ENCODE data around the gene RRAD.

Gene RRAD

DNA sequence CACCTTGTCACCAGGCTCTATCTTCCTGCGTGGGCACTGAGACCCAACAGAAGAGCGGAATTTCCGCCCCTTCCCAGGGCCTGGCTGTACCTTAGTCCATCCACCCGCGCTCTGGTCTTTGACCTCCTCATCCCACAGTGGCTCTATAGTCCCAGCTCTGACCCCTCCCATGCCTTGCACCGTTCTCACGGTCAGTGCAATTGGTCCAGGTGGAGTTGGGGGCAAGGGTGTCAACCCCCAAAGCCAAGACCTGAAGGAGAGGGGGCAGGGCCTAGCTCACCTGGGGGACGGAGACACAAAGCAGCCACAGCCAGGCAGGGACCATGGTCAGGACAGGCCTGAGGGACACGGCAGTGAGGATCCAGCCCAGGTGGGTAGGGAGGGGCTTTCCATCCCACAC is 7.6 kb downstream of the RRAD start:
- ATAC-seq (no peak), DNase-seq (no peak)
- Mint-ChIP-seq H3K9me3 (no peaks in the 10 kb centered on the region), H3K4me1 (no peaks in the 10 kb centered on the region), H3K4me3 (no peak overlapping the region), H3K27ac (no peak overlapping the region), H3K27me3 (peaks cover 36% of the 10 kb centered on the region)

DNA sequence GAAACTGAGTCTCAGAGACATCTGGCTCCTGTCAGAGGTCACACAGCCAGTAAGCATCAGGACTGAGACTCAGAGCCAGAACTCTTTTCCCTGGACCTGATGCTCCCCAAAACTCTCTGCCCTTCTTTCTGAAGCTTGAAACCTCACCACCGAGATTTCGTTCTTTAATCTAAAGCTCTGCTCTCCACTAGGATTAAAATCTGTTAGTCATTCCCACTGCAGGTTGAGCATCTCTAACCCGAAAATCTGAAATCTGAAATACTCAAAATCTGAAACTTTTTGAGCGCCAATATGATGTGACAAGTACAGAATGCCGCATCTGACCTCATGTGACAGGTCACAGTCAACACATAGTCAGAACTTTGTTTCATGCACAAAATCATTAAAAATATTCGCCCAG is 8.8 kb downstream of the RRAD start:
- H3K4me1 Mint-ChIP-seq = no peaks in the 10 kb centered on the region
- peaks cover 32% of the 10 kb centered on the region for H3K27me3 Mint-ChIP-seq
- no peak for ATAC-seq
- no peak overlapping the region for H3K4me3 Mint-ChIP-seq
- no peaks in the 10 kb centered on the region for H3K9me3 Mint-ChIP-seq
- DNase-seq = no peak
- H3K27ac Mint-ChIP-seq = no peak overlapping the region

- no peaks in the 10 kb centered on the region for H3K4me1 Mint-ChIP-seq
Measured at GRCh38 chr16:66915041-66915440, 10.3 kb downstream of the RRAD start.

DNA sequence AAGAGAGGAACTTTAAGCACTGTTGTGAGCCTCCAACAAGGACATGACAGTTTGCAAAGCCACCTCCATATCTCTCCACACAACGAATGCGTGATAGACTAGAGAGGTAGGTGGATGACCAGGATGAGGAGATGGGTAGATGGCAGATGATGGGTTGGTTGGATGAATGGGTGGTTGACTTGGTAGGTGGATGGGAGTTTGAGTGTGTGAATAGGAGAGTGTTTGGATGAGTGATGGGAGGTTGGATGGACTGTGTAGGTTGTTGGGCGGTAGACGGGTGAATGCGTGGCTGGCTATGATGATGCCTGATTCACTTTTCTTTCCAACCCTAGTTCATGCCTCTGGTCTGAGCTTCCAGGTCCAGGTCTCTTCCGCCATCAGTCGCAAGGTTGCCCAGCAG is 10.8 kb downstream of the RRAD start:
- ATAC-seq (no peak), DNase-seq (no peak)
- Mint-ChIP-seq H3K4me1 (no peaks in the 10 kb centered on the region), H3K27ac (no peak overlapping the region), H3K4me3 (no peak overlapping the region), H3K9me3 (no peaks in the 10 kb centered on the region), H3K27me3 (peaks cover 13% of the 10 kb centered on the region)

More at GRCh38 chr16:66915041-66915440, 10.3 kb downstream of the RRAD start:
- Mint-ChIP-seq H3K9me3 (no peaks in the 10 kb centered on the region), H3K4me3 (no peak overlapping the region), H3K27me3 (peaks cover 18% of the 10 kb centered on the region), H3K27ac (no peak overlapping the region)
- ATAC-seq (no peak), DNase-seq (no peak)

DNA sequence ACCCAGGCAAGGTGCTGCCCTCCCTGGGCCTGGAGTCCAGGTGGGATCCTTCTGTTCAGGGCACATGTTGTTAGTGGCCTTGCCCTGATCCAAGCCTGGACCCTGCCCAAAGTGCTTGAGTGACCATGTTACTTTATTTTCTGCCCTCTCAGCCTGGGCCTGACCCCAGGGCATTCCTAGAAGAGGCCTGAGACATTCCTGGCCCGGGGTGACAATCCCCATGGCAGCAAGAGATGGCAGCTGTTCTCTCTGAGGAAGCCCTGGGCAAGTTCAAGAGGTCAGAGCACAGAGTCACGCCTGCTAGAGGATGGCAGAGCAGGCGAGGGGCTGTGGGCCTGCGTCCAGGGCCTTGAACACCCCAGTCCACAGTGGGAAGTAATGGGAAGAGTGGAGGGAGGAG is 11.6 kb downstream of the RRAD start:
- H3K4me1 Mint-ChIP-seq = no peaks in the 10 kb centered on the region
- DNase-seq (no peak), ATAC-seq (no peak)
- no peak overlapping the region for H3K4me3 Mint-ChIP-seq
- H3K27ac Mint-ChIP-seq = peak overlapping the region in 1 of 2 donors; percentile 68
- no peaks in the 10 kb centered on the region for H3K9me3 Mint-ChIP-seq
- peaks cover 6% of the 10 kb centered on the region for H3K27me3 Mint-ChIP-seq

DNA sequence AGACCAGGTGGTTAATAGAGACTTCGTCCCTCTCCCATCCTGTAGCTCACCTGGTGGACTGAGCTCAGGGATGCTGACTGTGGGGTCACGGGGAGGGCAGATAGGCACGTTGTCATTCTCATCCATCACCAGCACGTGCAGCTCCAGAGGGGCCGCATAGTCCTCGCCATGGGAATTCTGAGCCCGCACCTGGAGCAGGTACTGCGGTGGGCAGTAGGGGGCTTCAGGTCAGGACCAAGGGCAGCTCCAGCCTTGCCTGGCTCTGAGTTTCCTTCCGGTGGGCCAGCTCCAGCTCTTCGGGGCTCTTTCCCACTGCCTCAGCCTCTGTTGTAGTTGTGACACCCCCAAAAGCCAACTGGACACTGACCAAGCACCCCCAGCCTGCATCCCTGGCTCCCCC is 12.3 kb downstream of the RRAD start:
- ATAC-seq (no peak), DNase-seq (no peak)
- Mint-ChIP-seq H3K4me1 (no peaks in the 10 kb centered on the region), H3K27ac (no peak overlapping the region), H3K9me3 (no peaks in the 10 kb centered on the region), H3K27me3 (peaks cover 12% of the 10 kb centered on the region), H3K4me3 (no peak overlapping the region)

- Mint-ChIP-seq H3K4me3 (no peak overlapping the region), H3K4me1 (peaks cover 6% of the 10 kb centered on the region), H3K9me3 (no peaks in the 10 kb centered on the region), H3K27ac (peak overlapping the region in 1 of 2 donors; percentile 13), H3K27me3 (peaks cover 13% of the 10 kb centered on the region)
- DNase-seq (no peak), ATAC-seq (no peak)
Measured at GRCh38 chr16:66911801-66912200, 13.5 kb downstream of the RRAD start.

DNA sequence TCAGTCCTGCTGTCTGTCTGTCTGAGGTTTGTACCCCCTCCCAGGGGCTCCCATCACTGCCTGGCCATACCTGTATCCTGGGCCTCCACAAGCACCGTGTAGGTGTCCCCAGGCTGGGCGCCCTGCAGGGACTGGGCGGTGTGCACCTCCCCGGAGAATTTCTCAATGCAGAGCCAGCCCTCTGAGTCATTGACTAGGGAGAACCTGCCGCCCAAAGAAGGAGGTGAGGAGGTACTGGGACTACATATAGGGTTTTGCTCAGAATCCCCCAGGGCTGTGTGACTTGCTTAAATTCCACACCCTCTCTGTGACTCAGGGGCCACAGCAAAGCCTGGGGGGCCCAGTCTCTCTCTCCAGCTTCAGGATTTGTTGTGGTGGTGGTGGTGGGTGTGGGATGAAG is 14.2 kb downstream of the RRAD start:
- Mint-ChIP-seq H3K27me3 (peaks cover 13% of the 10 kb centered on the region), H3K4me3 (no peak overlapping the region), H3K4me1 (peaks cover 11% of the 10 kb centered on the region), H3K9me3 (no peaks in the 10 kb centered on the region), H3K27ac (no peak overlapping the region)
- DNase-seq (no peak), ATAC-seq (peak; percentile 14)

DNA sequence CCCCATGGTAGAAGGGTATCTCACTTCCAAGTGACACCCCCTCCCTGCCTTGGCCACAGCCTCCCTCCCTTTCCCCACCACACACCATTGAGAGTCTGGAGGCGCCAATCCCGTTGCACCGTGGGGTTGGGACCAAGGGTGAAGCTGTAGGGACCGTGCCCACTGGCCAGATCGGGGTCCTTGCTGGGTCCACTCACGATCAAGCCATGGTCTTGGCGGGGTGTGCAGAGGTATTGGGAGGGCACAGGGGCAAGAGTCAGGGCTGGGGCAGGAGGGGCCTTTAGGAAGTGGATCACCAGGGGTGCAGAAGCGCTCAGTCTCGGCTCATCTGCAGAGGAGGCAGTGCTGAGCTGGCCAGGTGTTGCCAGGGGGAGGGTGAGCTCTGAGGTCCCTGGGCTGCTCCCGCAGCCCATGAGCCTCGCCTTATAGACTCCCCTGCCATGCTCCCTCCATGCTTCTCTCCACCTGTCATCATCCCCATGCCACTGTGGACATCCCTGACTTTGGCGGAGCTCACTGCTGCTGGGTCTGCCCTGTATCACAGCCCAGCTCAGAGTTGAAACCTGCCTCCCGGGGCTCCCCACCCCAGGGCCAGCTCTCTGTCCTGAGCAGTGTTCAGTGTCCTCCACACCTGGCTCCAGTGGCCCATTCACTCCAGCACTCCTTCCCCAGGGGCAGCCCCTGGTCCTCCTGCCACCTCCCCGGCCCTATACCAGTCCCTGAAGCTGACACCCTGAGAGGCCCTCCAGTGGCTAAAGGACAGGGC is 15.0 kb downstream of the RRAD start:
- Mint-ChIP-seq H3K4me1 (peaks cover 19% of the 10 kb centered on the region), H3K27ac (no peak overlapping the region), H3K9me3 (no peaks in the 10 kb centered on the region), H3K27me3 (peaks cover 13% of the 10 kb centered on the region), H3K4me3 (no peak overlapping the region)
- no peak for DNase-seq
- no peak for ATAC-seq

GRCh38 chr16:66908762-66909559 is 16.4 kb downstream of the RRAD start:
- Mint-ChIP-seq H3K9me3 (no peaks in the 10 kb centered on the region), H3K27ac (no peak overlapping the region), H3K4me3 (no peak overlapping the region), H3K27me3 (peaks cover 7% of the 10 kb centered on the region), H3K4me1 (peaks cover 21% of the 10 kb centered on the region)
- ATAC-seq = no peak
- no peak for DNase-seq

DNA sequence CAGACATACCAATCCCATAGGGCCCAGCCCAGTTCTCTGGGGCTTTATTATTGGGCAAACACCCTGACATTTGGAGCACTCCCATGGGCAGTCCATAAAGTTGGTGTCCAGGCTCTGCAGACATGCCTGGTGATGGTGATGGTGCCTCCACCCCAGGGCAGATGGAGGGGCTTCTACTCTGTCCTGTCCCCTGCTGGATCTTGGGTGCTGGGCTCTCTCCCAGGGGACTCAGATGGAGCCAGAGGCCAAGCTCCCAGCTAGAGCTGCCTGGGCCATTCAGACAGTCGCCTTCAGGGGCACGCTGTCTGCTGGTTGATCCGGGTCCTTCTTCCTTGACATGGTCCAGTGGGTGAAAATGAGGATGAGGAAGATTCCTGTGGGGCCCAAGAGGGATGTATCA is 17.2 kb downstream of the RRAD start:
- no peaks in the 10 kb centered on the region for H3K9me3 Mint-ChIP-seq
- peaks cover 21% of the 10 kb centered on the region for H3K4me1 Mint-ChIP-seq
- ATAC-seq = no peak
- H3K4me3 Mint-ChIP-seq = no peak overlapping the region
- peaks cover 7% of the 10 kb centered on the region for H3K27me3 Mint-ChIP-seq
- DNase-seq = no peak
- H3K27ac Mint-ChIP-seq = no peak overlapping the region

DNA sequence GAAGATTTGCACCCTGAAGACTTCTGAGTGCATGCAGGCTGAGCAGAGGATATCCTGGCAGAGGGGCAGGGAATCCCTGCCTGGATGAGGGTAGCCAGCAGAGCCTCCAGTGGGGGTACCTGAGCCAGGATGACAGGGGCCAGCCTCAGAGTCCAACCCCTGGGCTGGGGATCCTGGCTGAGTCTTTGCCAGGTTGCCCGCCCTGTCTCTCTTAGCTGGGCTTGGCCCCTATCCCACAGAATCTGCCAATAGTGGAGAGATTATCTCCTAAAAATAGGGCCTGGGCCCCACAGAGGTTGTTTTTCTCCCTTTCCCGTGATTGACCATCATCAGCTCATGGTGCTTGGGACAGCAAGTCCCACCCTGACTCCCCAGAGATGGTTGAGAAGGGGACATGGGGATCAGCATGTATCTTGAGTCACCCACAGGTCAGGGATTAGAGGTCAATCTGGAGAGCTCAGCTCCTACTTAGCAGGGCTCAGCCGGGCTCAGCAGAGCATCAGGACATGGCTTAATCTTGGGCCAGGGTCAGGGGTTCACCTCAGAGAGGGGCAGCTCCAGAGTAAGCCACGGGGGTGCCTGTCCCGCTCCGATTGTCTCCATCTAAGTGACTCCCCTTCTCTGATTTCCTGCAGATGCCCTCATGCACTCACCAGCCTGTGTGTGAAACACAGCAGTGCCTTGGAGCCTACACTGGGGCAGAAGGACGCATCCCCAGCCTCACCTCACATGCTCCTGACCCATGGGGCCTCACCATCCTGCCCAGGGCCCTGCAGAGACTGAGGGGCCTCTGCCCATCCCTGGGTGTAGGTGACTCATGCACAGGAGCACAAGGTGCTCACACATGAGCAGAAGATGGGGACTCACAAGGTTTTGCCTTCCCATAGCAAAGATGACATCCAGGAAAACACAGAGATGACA is 18.2 kb downstream of the RRAD start:
- peaks cover 7% of the 10 kb centered on the region for H3K27me3 Mint-ChIP-seq
- DNase-seq = no peak
- ATAC-seq = peak; percentile 5
- H3K9me3 Mint-ChIP-seq = no peaks in the 10 kb centered on the region
- no peak overlapping the region for H3K4me3 Mint-ChIP-seq
- H3K27ac Mint-ChIP-seq = no peak overlapping the region
- peaks cover 21% of the 10 kb centered on the region for H3K4me1 Mint-ChIP-seq

- peaks cover 21% of the 10 kb centered on the region for H3K4me1 Mint-ChIP-seq
- H3K9me3 Mint-ChIP-seq = no peaks in the 10 kb centered on the region
- H3K27ac Mint-ChIP-seq = peak overlapping the region in 1 of 2 donors; percentile 92
- no peak overlapping the region for H3K4me3 Mint-ChIP-seq
- ATAC-seq (peak; percentile 66), DNase-seq (peak; percentile 41 to 45)
- peaks cover 7% of the 10 kb centered on the region for H3K27me3 Mint-ChIP-seq
Measured at GRCh38 chr16:66905633-66906539, 19.4 kb downstream of the RRAD start.

- no peaks in the 10 kb centered on the region for H3K9me3 Mint-ChIP-seq
- ATAC-seq = no peak
- H3K27ac Mint-ChIP-seq = no peak overlapping the region
- peaks cover 21% of the 10 kb centered on the region for H3K4me1 Mint-ChIP-seq
- H3K4me3 Mint-ChIP-seq = no peak overlapping the region
- no peak for DNase-seq
- H3K27me3 Mint-ChIP-seq = peaks cover 7% of the 10 kb centered on the region
Measured at GRCh38 chr16:66904846-66905632, 20.3 kb downstream of the RRAD start.
